Measurements from ENCODE around the gene RNF13.

Gene RNF13

DNA sequence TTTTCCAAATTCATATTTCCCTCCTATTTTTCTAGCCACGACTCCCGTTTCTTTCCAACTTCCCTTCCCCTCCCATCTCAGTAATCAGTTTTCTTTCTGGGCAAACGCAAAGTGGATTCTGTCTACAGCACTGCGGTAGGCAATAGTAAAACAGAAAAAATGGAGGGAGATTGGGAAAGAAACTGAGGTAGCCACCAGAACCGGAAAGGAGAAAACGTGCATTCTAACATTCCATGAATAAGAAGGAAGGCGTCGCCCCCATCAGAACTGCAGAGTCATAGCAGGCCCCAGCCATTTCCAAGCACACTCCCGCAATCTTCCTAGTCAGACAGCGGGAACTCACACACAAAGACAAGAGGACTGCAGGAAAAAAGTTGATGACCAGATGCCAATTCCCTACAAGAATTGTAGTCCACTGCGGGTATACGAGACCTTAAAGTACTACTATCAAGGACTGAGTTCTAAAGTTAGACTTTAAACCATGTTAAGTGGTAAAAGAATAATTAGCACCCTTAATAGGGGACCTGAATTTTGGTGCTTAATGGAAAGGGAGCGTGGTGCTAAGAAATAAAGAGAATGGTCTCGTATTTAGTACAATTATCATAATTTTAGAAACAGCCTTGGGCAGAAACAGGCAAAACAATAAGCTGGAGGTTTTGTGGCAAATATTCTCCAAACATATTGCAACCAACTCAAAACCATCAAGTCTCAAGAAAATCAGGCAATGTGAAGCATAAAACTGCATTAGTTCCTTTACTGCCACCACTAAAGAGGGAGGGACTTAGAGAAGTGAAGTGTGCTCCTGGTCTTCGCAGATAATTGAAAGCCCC, 156.3 kb downstream of the RNF13 start:
- Histone ChIP-seq H2AFZ (ENCODE audit: insufficient read depth, low read length, poor library complexity) (no peak overlapping the region), H3K36me3 (ENCODE audit: control insufficient read depth in 1 of 2, insufficient read depth in 2 of 2, low read length in 2 of 2) (peaks cover 0 to 13% of the 10 kb centered on the region in 2 experiments), H4K91ac (ENCODE audit: low read depth, low read length) (no peak overlapping the region), H3K4me2 (ENCODE audit: low read length) (peak overlapping the region; percentile 75), H3K4me1 (ENCODE audit: control insufficient read depth in 1 of 2, insufficient read depth in 2 of 2, low read length in 2 of 2) (no peaks in the 10 kb centered on the region), H3K9ac (ENCODE audit: low read length) (peak overlapping the region; percentile 79), H3K27ac (ENCODE audit: low read depth, low read length) (peak overlapping the region; percentile 99), H3K18ac (ENCODE audit: low read length) (no peak overlapping the region), H2BK120ac (ENCODE audit: insufficient read depth, low read length, poor library complexity) (no peak overlapping the region), H3K79me2 (ENCODE audit: control insufficient read depth, insufficient read depth, low read length, poor library complexity) (peaks cover 19% of the 10 kb centered on the region), H3K9me3 (ENCODE audit: insufficient read depth, low read depth, low read length) (no peaks in the 10 kb centered on the region), H3K4ac (ENCODE audit: low read depth, low read length) (peak overlapping the region; percentile 57), H3K14ac (ENCODE audit: low read length) (no peak overlapping the region), H4K8ac (ENCODE audit: low read depth, low read length) (no peak overlapping the region), H2BK5ac (ENCODE audit: low read depth, low read length, poor library complexity) (peak overlapping the region; percentile 98), H3K27me3 (ENCODE audit: insufficient read depth, low read length) (no peaks in the 10 kb centered on the region), H2AK5ac (ENCODE audit: low read length) (no peak overlapping the region), H2BK12ac (ENCODE audit: low read length) (no peak overlapping the region), H4K12ac (ENCODE audit: low read depth, low read length) (no peak overlapping the region), H3K4me3 (ENCODE audit: low read depth, low read length) (peak overlapping the region; percentile 56), H3K23ac (ENCODE audit: low read length) (no peak overlapping the region), H3K79me1 (ENCODE audit: low read length) (peaks cover 22% of the 10 kb centered on the region)
- DNase-seq = peak; percentile 61 to 70
- WGBS (ENCODE audit: extremely low coverage, insufficient coverage, insufficient read length) = no CpG with 5 or more reads among the region's 15 CpGs

DNA sequence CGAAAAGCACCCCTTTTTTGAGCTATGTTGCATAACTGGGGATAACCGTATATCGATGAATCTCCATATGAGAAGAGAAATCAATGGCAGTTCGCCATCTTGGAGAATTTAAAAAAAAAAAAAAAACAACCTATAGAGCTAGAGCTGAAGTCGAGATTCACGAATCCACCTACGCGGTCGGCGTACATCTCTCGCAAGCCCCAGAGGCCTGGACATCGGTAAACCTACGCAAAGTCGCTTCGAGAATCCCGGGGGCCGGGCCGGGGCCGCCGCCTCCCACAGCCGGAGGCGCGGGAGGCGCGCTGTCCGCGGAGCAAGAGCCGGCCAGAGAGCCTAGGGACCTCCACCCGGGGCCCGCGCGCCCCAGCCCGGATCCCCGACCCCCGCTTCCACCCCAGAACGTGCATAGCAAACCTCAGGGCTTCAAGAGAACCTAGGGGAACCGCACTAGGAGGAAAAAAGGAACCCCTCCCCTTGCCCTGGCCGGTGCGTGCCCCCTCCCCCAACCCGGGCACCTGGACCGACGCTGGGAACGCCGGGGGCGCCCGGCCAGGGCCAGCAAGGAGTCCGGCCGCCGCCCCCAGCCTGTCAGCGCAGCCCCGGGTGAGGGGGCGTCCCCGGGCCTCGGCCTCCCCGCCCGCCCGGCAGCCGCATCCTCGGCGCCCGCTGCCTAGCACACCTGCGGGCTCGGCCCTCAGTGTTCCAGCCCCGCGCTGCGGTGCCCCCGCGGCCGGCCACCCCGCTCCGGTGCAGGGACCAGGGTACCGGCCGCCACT, 157.1 kb downstream of the RNF13 start:
- peak overlapping the region; percentile 98 for H2BK5ac ChIP-seq (ENCODE audit: low read depth, low read length, poor library complexity)
- H3K27ac ChIP-seq (ENCODE audit: low read depth, low read length) = peak overlapping the region; percentile 99
- peak overlapping the region; percentile 98 for H3K4ac ChIP-seq (ENCODE audit: low read depth, low read length)
- H3K27me3 ChIP-seq (ENCODE audit: insufficient read depth, low read length) = no peaks in the 10 kb centered on the region
- no peaks in the 10 kb centered on the region for H3K4me1 ChIP-seq (ENCODE audit: control insufficient read depth in 1 of 2, insufficient read depth in 2 of 2, low read length in 2 of 2)
- DNase-seq = peak; percentile 83 to 94
- peak overlapping the region; percentile 98 for H4K91ac ChIP-seq (ENCODE audit: low read depth, low read length)
- no CpG with 5 or more reads among the region's 73 CpGs for WGBS (ENCODE audit: extremely low coverage, insufficient coverage, insufficient read length)
- H3K4me2 ChIP-seq (ENCODE audit: low read length) = peak overlapping the region; percentile 75
- peak overlapping the region; percentile 98 for H2AK5ac ChIP-seq (ENCODE audit: low read length)
- H2AFZ ChIP-seq (ENCODE audit: insufficient read depth, low read length, poor library complexity) = peak overlapping the region; percentile 69
- H3K9ac ChIP-seq (ENCODE audit: low read length) = peak overlapping the region; percentile 73
- peaks cover 0 to 12% of the 10 kb centered on the region in 2 experiments for H3K36me3 ChIP-seq (ENCODE audit: control insufficient read depth in 1 of 2, insufficient read depth in 2 of 2, low read length in 2 of 2)
- H3K18ac ChIP-seq (ENCODE audit: low read length) = peak overlapping the region; percentile 97
- H3K4me3 ChIP-seq (ENCODE audit: low read depth, low read length) = peak overlapping the region; percentile 87
- peak overlapping the region; percentile 90 for H4K8ac ChIP-seq (ENCODE audit: low read depth, low read length)
- peak overlapping the region; percentile 96 for H2BK120ac ChIP-seq (ENCODE audit: insufficient read depth, low read length, poor library complexity)
- peak overlapping the region; percentile 96 for H3K14ac ChIP-seq (ENCODE audit: low read length)
- H3K23ac ChIP-seq (ENCODE audit: low read length) = no peak overlapping the region
- H2BK12ac ChIP-seq (ENCODE audit: low read length) = peak overlapping the region; percentile 59
- H4K12ac ChIP-seq (ENCODE audit: low read depth, low read length) = peak overlapping the region; percentile 88
- no peaks in the 10 kb centered on the region for H3K9me3 ChIP-seq (ENCODE audit: insufficient read depth, low read depth, low read length)
- H3K79me2 ChIP-seq (ENCODE audit: control insufficient read depth, insufficient read depth, low read length, poor library complexity) = peaks cover 19% of the 10 kb centered on the region
- peaks cover 22% of the 10 kb centered on the region for H3K79me1 ChIP-seq (ENCODE audit: low read length)

DNA sequence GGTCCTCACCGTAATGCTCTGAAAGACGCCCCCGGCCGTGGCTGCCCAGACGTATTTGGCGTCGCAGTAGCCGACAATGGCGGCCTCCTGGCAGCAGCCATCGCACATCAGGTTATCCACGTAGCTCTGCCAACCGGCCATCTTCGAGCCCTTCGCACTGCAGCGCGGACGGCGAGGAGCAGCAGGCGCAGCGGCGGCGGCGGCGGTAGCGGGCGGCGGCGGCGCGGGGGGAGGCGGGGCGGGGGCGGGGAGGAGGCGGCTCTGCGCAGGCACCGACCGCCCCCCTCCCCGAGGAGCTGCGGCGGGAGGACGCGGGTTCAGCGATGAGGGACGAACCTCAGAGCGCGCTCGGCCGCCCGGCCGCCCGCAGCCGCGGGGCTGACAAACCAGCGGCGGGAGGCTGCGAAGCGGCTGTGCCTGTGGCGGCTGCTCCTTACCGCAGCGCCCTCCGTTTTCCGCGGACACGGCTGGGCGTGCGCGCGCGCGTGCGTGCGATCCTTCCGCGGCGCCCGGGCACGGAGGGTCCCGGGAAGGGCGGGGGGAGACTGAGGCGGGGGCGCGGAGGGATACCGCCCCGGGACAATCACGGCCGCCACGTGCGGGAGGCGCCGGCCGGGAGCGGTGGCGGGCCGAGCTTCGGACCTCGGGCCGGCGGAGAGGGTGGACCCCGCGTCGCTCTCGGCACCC, 157.8 kb downstream of the RNF13 start, which contains the start of gene PFN2:
PFN2 (minus strand) TSS at position 180 of the 687 bp plus-strand sequence; CDS start at position 141, 39 bp downstream.
- H3K79me1 ChIP-seq (ENCODE audit: low read length) = peaks cover 22% of the 10 kb centered on the region
- WGBS (ENCODE audit: extremely low coverage, insufficient coverage, insufficient read length) = no CpG with 5 or more reads among the region's 102 CpGs
- H3K23ac ChIP-seq (ENCODE audit: low read length) = no peak within 1 kb of the TSS
- no peaks in the 10 kb centered on the region for H3K27me3 ChIP-seq (ENCODE audit: insufficient read depth, low read length)
- peak within 1 kb of the TSS; percentile 99 for H3K27ac ChIP-seq (ENCODE audit: low read depth, low read length)
- peak within 1 kb of the TSS; percentile 98 for H4K91ac ChIP-seq (ENCODE audit: low read depth, low read length)
- H3K4me1 ChIP-seq (ENCODE audit: control insufficient read depth in 1 of 2, insufficient read depth in 2 of 2, low read length in 2 of 2) = no peaks in the 10 kb centered on the region
- peak within 1 kb of the TSS; percentile 98 for H3K18ac ChIP-seq (ENCODE audit: low read length)
- peak within 1 kb of the TSS; percentile 91 for H4K12ac ChIP-seq (ENCODE audit: low read depth, low read length)
- H3K36me3 ChIP-seq (ENCODE audit: control insufficient read depth in 1 of 2, insufficient read depth in 2 of 2, low read length in 2 of 2) = peaks cover 0 to 6% of the 10 kb centered on the region in 2 experiments
- peak within 1 kb of the TSS; percentile 96 for H3K9ac ChIP-seq (ENCODE audit: low read length)
- peak within 1 kb of the TSS; percentile 87 for H3K4me3 ChIP-seq (ENCODE audit: low read depth, low read length)
- peak within 1 kb of the TSS; percentile 96 for H2AFZ ChIP-seq (ENCODE audit: insufficient read depth, low read length, poor library complexity)
- peak within 1 kb of the TSS; percentile 59 for H2BK12ac ChIP-seq (ENCODE audit: low read length)
- no peaks in the 10 kb centered on the region for H3K9me3 ChIP-seq (ENCODE audit: insufficient read depth, low read depth, low read length)
- peak within 1 kb of the TSS; percentile 98 for H2AK5ac ChIP-seq (ENCODE audit: low read length)
- peak within 1 kb of the TSS; percentile 96 for H2BK120ac ChIP-seq (ENCODE audit: insufficient read depth, low read length, poor library complexity)
- peak within 1 kb of the TSS; percentile 96 for H3K14ac ChIP-seq (ENCODE audit: low read length)
- peak; percentile 70 to 79 for DNase-seq
- H3K79me2 ChIP-seq (ENCODE audit: control insufficient read depth, insufficient read depth, low read length, poor library complexity) = peaks cover 19% of the 10 kb centered on the region
- H3K4me2 ChIP-seq (ENCODE audit: low read length) = peak within 1 kb of the TSS; percentile 79
- peak within 1 kb of the TSS; percentile 98 for H2BK5ac ChIP-seq (ENCODE audit: low read depth, low read length, poor library complexity)
- peak within 1 kb of the TSS; percentile 98 for H3K4ac ChIP-seq (ENCODE audit: low read depth, low read length)
- H4K8ac ChIP-seq (ENCODE audit: low read depth, low read length) = peak within 1 kb of the TSS; percentile 94

Measured in trophoblast cell (in vitro differentiated cells and primary cell).